Measurements from ENCODE around the gene PLPPR4. TPM values are rescaled to one million over a fixed set of nuclear protein-coding genes. Genes with fewer than 3 reads are reported as not detected.

PLPPR4 gene
- total RNA-seq (2014; rRNA removed; shearing (Covaris generic); ENCODE audit: low replicate concordance) = 0.20 TPM in 1 of 2 replicates, not detected in the other

- Histone ChIP-seq H3K9me3 (no peaks in the 10 kb centered on the region), H3K27me3 (no peaks in the 10 kb centered on the region), H3K36me3 (no peaks in the 10 kb centered on the region), H3K4me3 (peak within 1 kb of the TSS; percentile 44)
- peak; percentile 65 for DNase-seq
Observed at GRCh38 chr1:99264201-99265021, at the start of gene PLPPR4. PLPPR4 (plus strand) TSS chr1:99264492; CDS start chr1:99264594, 102 bp downstream.

- DNase-seq = no peak
- peaks cover 2% of the 10 kb centered on the region; the same call in 1 of the 2 replicates for H3K9me3 ChIP-seq
- no peaks in the 10 kb centered on the region for H3K36me3 ChIP-seq
- no peak overlapping the region for H3K4me3 ChIP-seq
- no peaks in the 10 kb centered on the region for H3K27me3 ChIP-seq
Observed at GRCh38 chr1:99216956-99217355, 47.3 kb upstream of the PLPPR4 start.

GRCh38 chr1:99217599-99217998 is 46.7 kb upstream of the PLPPR4 start:
- Histone ChIP-seq H3K4me3 (no peak overlapping the region), H3K36me3 (no peaks in the 10 kb centered on the region), H3K9me3 (peaks cover 2% of the 10 kb centered on the region; the same call in 1 of the 2 replicates), H3K27me3 (no peaks in the 10 kb centered on the region)
- no peak for DNase-seq

- Histone ChIP-seq H3K36me3 (no peaks in the 10 kb centered on the region), H3K4me3 (no peak overlapping the region), H3K9me3 (peaks cover 2% of the 10 kb centered on the region; the same call in 1 of the 2 replicates), H3K27me3 (no peaks in the 10 kb centered on the region)
- no peak for DNase-seq
Observed at GRCh38 chr1:99218572-99218971, 45.7 kb upstream of the PLPPR4 start.

GRCh38 chr1:99218999-99219398 is 45.3 kb upstream of the PLPPR4 start:
- Histone ChIP-seq H3K9me3 (peaks cover 2% of the 10 kb centered on the region; the same call in 1 of the 2 replicates), H3K4me3 (no peak overlapping the region), H3K27me3 (no peaks in the 10 kb centered on the region), H3K36me3 (no peaks in the 10 kb centered on the region)
- DNase-seq = no peak

GRCh38 chr1:99227056-99227897 is 37.0 kb upstream of the PLPPR4 start:
- Histone ChIP-seq H3K9me3 (no peaks in the 10 kb centered on the region), H3K36me3 (no peaks in the 10 kb centered on the region), H3K27me3 (no peaks in the 10 kb centered on the region), H3K4me3 (no peak overlapping the region)
- no peak for DNase-seq

GRCh38 chr1:99228153-99228552 is 36.1 kb upstream of the PLPPR4 start:
- Histone ChIP-seq H3K4me3 (no peak overlapping the region), H3K27me3 (no peaks in the 10 kb centered on the region)

GRCh38 chr1:99229122-99229521 is 35.2 kb upstream of the PLPPR4 start:
- H3K36me3 ChIP-seq = no peaks in the 10 kb centered on the region
- no peaks in the 10 kb centered on the region for H3K9me3 ChIP-seq
- no peaks in the 10 kb centered on the region; the same call in 1 of the 2 replicates for H3K27me3 ChIP-seq
- no peak overlapping the region for H3K4me3 ChIP-seq
- no peak for DNase-seq

More at GRCh38 chr1:99228153-99228552, 36.1 kb upstream of the PLPPR4 start:
- H3K36me3 ChIP-seq = no peaks in the 10 kb centered on the region
- H3K9me3 ChIP-seq = no peaks in the 10 kb centered on the region
- DNase-seq = no peak

GRCh38 chr1:99230695-99231094 is 33.6 kb upstream of the PLPPR4 start:
- H3K36me3 ChIP-seq = no peaks in the 10 kb centered on the region
- no peak for DNase-seq
- H3K4me3 ChIP-seq = no peak overlapping the region
- no peaks in the 10 kb centered on the region for H3K9me3 ChIP-seq
- H3K27me3 ChIP-seq = no peaks in the 10 kb centered on the region; the same call in 1 of the 2 replicates

GRCh38 chr1:99232172-99232571 is 32.1 kb upstream of the PLPPR4 start:
- DNase-seq = no peak
- H3K36me3 ChIP-seq = no peaks in the 10 kb centered on the region
- H3K9me3 ChIP-seq = no peaks in the 10 kb centered on the region
- H3K27me3 ChIP-seq = no peaks in the 10 kb centered on the region; the same call in 1 of the 2 replicates
- no peak overlapping the region for H3K4me3 ChIP-seq

GRCh38 chr1:99233446-99233845 is 30.8 kb upstream of the PLPPR4 start:
- Histone ChIP-seq H3K4me3 (no peak overlapping the region), H3K27me3 (no peaks in the 10 kb centered on the region; the same call in 1 of the 2 replicates), H3K9me3 (no peaks in the 10 kb centered on the region), H3K36me3 (no peaks in the 10 kb centered on the region)
- no peak for DNase-seq

- Histone ChIP-seq H3K9me3 (no peaks in the 10 kb centered on the region), H3K27me3 (no peaks in the 10 kb centered on the region; the same call in 1 of the 2 replicates), H3K36me3 (no peaks in the 10 kb centered on the region), H3K4me3 (no peak overlapping the region)
- no peak for DNase-seq
Observed at GRCh38 chr1:99236756-99237155, 27.5 kb upstream of the PLPPR4 start.

GRCh38 chr1:99239690-99240089 is 24.6 kb upstream of the PLPPR4 start:
- Histone ChIP-seq H3K27me3 (no peaks in the 10 kb centered on the region), H3K9me3 (no peaks in the 10 kb centered on the region), H3K36me3 (no peaks in the 10 kb centered on the region), H3K4me3 (no peak overlapping the region)
- no peak for DNase-seq

- Histone ChIP-seq H3K4me3 (no peak overlapping the region), H3K9me3 (no peaks in the 10 kb centered on the region), H3K36me3 (no peaks in the 10 kb centered on the region), H3K27me3 (no peaks in the 10 kb centered on the region)
- no peak for DNase-seq
Observed at GRCh38 chr1:99240621-99241020, 23.7 kb upstream of the PLPPR4 start.

GRCh38 chr1:99246152-99246551 is 18.1 kb upstream of the PLPPR4 start:
- DNase-seq = no peak
- Histone ChIP-seq H3K4me3 (no peak overlapping the region), H3K36me3 (no peaks in the 10 kb centered on the region), H3K27me3 (no peaks in the 10 kb centered on the region), H3K9me3 (no peaks in the 10 kb centered on the region; the same call in 1 of the 2 replicates)

- no peaks in the 10 kb centered on the region; the same call in 1 of the 2 replicates for H3K9me3 ChIP-seq
- no peaks in the 10 kb centered on the region for H3K27me3 ChIP-seq
- no peak for DNase-seq
Observed at GRCh38 chr1:99247199-99247598, 17.1 kb upstream of the PLPPR4 start.

GRCh38 chr1:99250728-99251127 is 13.6 kb upstream of the PLPPR4 start:
- no peaks in the 10 kb centered on the region for H3K36me3 ChIP-seq
- no peak overlapping the region for H3K4me3 ChIP-seq
- H3K27me3 ChIP-seq = no peaks in the 10 kb centered on the region
- DNase-seq = no peak
- no peaks in the 10 kb centered on the region; the same call in 1 of the 2 replicates for H3K9me3 ChIP-seq

More at GRCh38 chr1:99247199-99247598, 17.1 kb upstream of the PLPPR4 start:
- H3K36me3 ChIP-seq = no peaks in the 10 kb centered on the region
- H3K4me3 ChIP-seq = no peak overlapping the region
